Thoracic aorta (tissue), 2 donors: ENCODE results near the gene PES1. TPM values are rescaled to one million over a fixed set of nuclear protein-coding genes. Genes with fewer than 3 reads are reported as not detected.
"Not testable (repeated sequence)": the region's sequence is repeated elsewhere in the genome, so short reads cannot be mapped to it uniquely, and the experiment has no call there.

ENCODE experiments used
- ATAC-seq: fragments of 150-250 bp; one replicate; pipeline ENCODE4 v1.8.0; 2017; ENCODE audit warnings: low read depth; ENCODE audit not compliant: insufficient number of reproducible peaks, low FRiP score
- DNase-seq: peaks from one replicate; pipeline ENCODE4 v3.0.0-alpha.2; 2020; ENCODE audit warnings: low spot score
- H3K27ac ChIP-seq, 2 donors: fragments of 200-600 bp; sonication (generic); 1 replicate in 1 of 2; 2 replicates in 1 of 2; pipeline ENCODE4 v1.5.1; 2016; ENCODE audit warnings: mild to moderate bottlenecking in 2 of 2, moderate library complexity in 2 of 2
- H3K27me3 ChIP-seq: fragments of 200-600 bp; sonication (generic); replicated peaks from 2 replicates; pipeline ENCODE4 v1.6.0; 2016; ENCODE audit warnings: mild to moderate bottlenecking; ENCODE audit not compliant: insufficient read depth
- H3K36me3 ChIP-seq: fragments of 200-600 bp; sonication (generic); one replicate; pipeline ENCODE4 v1.5.1; 2016
- H3K4me1 ChIP-seq, 2 donors: fragments of 200-600 bp; sonication (generic); 1 replicate in 1 of 2; 2 replicates in 1 of 2; pipeline versions ENCODE4 v1.5.1 to v1.6.0; 2016; ENCODE audit warnings: low read depth in 2 of 2, mild to moderate bottlenecking in 1 of 2; ENCODE audit not compliant: control insufficient read depth in 1 of 2
- H3K4me3 ChIP-seq: fragments of 200-600 bp; sonication (generic); 2 replicates; pipeline ENCODE4 v1.5.1; 2016; ENCODE audit warnings: mild to moderate bottlenecking
- H3K9me3 ChIP-seq: fragments of 200-600 bp; sonication (generic); 2 replicates; pipeline ENCODE4 v1.5.1; 2016
- CTCF ChIP-seq: fragments of 200-600 bp; sonication (generic); IDR thresholded peaks from one replicate; pipeline ENCODE4 v1.5.1; 2019; ENCODE audit warnings: antibody characterized with exemption
- total RNA-seq, 2 donors: library from RNA; depleted of rRNA; stranded (reverse); fragments of >200 nt; gene quantifications; one replicate each; pipeline versions ENCODE4 v1.1.0 to v1.2.3, GENCODE V29; 2016

Gene PES1
- total RNA-seq, 2 donors from 2014 or later: 30.5 to 58.6 TPM

GRCh38 chr22:30555282-30556210, 36.2 kb downstream of the PES1 start:
- Histone ChIP-seq H3K9me3 (no peaks in the 10 kb centered on the region), H3K27me3 (no peaks in the 10 kb centered on the region), H3K27ac (no peak overlapping the region), H3K36me3 (no peaks in the 10 kb centered on the region), H3K4me3 (no peak overlapping the region), H3K4me1 (no peaks in the 10 kb centered on the region)
- no peak for TF ChIP-seq CTCF
- DNase-seq (no peak), ATAC-seq (no peak)

DNA sequence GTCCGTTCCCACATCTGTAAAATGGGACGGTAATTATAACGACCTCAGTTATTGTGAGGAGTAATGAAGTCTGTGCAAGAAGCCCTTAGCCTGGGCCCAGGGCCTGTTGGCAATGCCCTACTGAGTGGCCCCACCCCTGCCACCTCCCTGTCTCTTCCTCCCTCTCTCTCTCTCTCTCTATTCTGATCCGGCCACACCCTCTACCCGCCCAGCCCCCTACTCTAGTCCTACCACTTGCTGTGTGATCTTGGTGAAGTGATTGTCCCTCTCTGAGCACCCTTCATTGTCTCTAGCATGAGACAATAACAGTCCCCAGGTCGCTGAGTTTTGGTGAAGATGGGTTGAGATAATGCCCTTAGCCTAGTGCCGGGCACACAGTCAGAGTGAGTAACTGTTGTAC, 37.7 kb downstream of the PES1 start:
- ATAC-seq: no peak
- no peak overlapping the region for H3K4me3 ChIP-seq
- no peak for DNase-seq
- TF ChIP-seq CTCF: no peak
- no peaks in the 10 kb centered on the region for H3K36me3 ChIP-seq
- H3K27me3 ChIP-seq: no peaks in the 10 kb centered on the region
- no peaks in the 10 kb centered on the region for H3K9me3 ChIP-seq
- H3K4me1 ChIP-seq: no peaks in the 10 kb centered on the region
- no peak overlapping the region for H3K27ac ChIP-seq

DNA sequence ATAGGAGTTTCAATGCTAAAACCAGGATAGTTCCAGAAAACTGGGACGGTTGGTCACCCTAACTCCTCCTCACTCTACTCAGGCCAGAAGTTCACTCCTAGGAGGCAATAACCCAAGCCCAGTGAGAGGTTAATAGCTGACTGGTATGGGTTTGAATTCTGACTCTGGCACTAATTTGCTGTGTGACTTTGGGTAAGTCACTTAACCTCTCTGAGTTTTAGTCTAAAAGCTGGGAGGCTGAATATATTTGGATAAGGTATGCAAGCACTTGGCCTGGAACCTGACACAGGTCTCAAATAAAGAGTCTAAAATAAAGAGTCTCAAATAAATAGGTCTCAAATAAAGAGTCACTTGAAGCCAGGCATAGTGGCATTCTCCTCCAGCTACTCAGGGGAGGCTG, 39.0 kb downstream of the PES1 start:
- no peak overlapping the region for H3K27ac ChIP-seq
- TF ChIP-seq CTCF: no peak
- no peak overlapping the region for H3K4me3 ChIP-seq
- no peaks in the 10 kb centered on the region for H3K4me1 ChIP-seq
- H3K36me3 ChIP-seq: no peaks in the 10 kb centered on the region
- no peaks in the 10 kb centered on the region for H3K27me3 ChIP-seq
- ATAC-seq: no peak
- DNase-seq: no peak
- no peaks in the 10 kb centered on the region for H3K9me3 ChIP-seq

DNA sequence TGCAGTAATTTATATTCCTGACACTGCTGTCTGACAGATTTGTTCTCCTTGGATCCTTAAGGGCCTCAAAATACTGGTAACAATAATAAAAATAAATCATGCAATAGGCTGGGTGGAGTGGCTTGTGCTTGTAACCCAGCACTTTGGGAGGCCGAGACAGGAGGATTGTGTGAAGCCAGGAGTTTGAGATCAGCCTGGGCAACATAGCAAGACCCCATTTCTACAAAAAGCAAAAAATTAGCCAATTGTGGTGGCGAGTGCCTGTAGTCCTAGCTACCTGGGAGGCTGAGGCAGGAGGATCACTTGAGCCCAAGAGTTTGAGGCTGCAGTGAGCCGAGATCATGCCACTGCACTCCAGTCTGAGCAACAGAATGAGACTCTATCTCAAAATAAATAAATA, 39.9 kb downstream of the PES1 start:
- H3K27ac ChIP-seq, H3K9me3 ChIP-seq, H3K27me3 ChIP-seq, ATAC-seq, H3K36me3 ChIP-seq, H3K4me3 ChIP-seq, H3K4me1 ChIP-seq, DNase-seq: not testable (repeated sequence)

DNA sequence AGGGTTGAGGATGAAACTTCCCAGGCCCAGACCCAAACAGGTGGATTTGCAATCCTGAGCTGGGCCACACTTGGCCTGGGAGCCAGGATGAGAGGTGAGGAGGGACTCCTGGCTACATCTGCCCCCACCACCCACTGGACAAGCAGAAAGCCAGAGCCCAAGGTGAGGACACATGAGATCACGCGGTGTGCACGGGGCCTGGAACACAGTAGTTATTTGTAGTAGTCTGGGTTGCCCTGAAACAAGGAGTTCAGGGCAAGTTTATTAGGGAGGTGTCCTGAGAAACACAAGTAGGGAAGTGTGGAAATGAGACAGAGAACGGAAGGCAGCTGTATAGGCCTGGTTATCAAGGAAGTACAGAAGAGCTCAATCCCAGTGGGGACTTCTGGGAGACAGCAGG, 44.5 kb downstream of the PES1 start:
- no peak overlapping the region for H3K4me3 ChIP-seq
- no peak for TF ChIP-seq CTCF
- H3K27ac ChIP-seq: no peak overlapping the region
- no peaks in the 10 kb centered on the region for H3K9me3 ChIP-seq
- H3K4me1 ChIP-seq: peaks cover 0 to 6% of the 10 kb centered on the region in 2 donors
- no peaks in the 10 kb centered on the region for H3K27me3 ChIP-seq
- H3K36me3 ChIP-seq: no peaks in the 10 kb centered on the region
- ATAC-seq: no peak
- DNase-seq: no peak
